Stimulated activated CD8-positive, alpha-beta memory T cell treated with anti-CD3 and anti-CD28 coated beads, Interleukin-4, amount 100 ng/mL, for 24 hours (primary cell): Measurements from ENCODE around the gene CD40.
"Not testable (repeated sequence)": the region's sequence is repeated elsewhere in the genome, so short reads cannot be mapped to it uniquely, and the experiment has no call there.

ENCODE experiments used
- DNase-seq: peaks from one replicate; pipeline ENCODE4 v3.0.0-alpha.2; 2020; ENCODE audit warnings: low read depth

CD40 gene

DNA sequence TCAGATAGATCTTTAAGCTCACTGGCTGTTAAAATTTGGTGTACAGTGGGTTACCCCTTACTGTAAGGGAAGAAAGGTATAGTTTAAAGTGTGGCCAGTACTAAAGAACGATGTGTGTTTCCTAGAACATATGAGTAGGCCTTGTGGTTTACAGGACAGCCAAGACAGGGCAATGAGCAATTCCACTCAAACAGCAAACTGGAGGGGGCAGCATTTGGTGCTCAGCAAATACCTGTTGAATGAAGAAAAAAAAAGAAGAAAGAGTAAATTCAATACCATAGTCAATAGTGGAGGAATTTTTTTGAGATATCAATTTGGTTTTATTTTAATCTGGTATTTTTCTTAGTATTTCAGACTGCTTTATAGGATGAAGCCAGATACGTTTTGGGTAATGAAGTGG lies 24.6 kb upstream of the CD40 start:
- DNase-seq, result no peak

DNA sequence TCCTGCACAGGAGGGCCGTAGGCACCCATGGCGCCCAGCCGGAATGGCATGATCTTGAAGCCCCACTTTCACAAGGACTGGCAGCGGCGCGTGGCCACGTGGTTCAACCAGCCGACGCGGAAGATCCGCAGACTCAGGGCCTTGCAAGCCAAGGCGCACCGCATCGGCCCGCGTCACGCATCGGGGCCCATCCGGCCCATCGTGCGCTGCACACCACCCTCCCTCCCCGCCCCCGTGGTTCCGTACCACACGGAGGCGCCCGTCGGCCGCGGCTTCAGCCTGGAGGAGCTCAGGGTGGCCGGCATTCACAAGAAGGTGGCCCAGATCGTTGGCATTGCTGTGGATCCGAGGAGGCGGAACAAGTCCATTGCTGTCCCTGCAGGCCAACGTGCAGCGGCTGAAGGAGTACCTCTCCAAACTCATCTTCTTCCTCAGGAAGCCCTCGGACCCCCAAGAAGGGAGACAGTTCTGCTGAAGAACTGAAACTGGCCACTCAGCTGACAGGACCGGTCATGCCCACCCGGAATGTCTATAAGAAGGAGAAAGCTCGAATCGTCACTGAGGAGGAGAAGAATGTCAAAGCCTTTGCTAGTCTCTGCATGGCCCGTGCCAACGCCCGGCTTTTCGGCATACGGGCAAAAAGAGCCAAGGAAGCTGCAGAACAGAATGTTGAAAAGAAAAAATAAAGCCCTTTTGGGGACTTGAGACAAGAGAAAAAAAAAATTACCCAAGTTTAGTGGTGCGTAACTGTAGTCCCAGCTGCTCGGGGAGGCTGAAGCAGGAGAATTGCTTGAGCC lies 18.4 kb upstream of the CD40 start:
- no peak for DNase-seq

DNA sequence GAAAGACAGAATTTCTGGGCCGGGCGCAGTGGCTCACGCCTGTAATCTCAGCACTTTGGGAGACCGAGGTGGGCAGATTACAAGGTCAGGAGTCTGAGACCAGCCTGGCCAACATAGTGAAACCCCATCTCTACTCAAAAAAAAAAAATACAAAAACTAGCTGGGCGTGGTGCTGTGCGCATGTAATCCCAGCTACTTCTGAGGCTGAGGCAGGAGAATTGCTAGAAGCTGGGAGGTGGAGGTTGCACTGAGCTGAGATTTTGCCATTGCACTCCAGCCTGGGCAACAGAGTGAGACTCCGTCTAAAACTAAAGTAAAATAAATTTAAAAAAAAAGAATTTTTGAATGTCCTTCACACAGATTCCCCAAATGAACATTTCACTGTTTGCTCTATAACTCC lies 17.7 kb upstream of the CD40 start:
- DNase-seq, result not testable (repeated sequence)

DNA sequence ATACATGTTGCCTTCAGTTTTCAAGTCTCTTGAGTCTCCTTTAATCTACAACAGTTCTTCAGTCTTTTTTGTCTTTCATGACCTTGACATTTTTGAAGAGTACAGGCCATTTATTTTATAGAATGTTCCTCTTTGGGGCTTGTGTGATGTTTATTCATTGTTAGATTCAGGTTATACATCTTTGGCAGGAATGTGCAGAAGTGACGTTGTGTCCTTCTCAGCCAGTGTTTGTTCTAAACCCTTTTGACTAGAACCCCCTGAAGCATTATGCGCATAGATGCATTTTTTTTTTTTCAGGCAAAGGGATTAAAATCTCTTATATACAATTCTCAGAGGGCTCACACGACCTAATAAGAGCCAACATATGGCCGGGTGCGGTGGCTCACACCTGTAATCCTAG lies 17.1 kb upstream of the CD40 start:
- no peak for DNase-seq

DNA sequence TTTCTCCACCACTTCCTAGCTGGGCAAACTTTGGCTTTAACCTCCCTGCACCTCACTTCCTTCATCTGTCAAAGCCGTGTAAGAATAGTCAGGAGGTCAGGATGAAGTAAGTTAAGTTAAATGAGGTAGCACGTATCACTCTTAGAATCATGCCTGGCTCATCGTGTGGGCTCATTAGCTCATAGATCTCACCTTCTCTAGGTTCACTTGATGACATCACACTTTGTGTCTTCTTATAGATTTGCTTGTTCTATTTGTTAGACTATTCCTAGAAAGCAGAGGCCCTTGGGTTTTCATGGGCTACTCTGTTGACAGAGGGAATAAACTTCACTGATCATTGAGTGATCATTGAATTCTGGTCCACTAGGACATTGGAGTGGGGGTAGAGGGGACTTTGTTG lies 16.2 kb upstream of the CD40 start:
- DNase-seq, result no peak

DNA sequence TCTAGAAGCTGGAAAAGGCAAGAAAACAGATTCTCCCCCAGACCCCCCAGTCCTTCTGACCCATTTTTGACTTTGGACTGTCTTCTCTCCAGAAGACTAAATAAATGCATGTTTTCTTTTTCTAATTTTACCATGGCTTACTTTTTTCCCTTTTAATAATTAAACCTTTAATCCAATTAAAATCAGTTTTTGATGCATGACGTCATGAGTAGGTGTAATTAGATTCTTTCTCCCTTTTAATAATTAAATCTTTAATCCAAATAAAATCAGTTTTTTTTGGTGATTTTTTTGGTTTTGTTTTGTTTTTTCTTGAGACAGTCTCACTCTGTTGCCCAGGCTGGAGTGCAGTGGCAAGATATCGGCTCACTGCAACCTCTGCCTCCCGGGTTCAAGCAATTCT lies 15.2 kb upstream of the CD40 start:
- DNase-seq, result no peak

DNA sequence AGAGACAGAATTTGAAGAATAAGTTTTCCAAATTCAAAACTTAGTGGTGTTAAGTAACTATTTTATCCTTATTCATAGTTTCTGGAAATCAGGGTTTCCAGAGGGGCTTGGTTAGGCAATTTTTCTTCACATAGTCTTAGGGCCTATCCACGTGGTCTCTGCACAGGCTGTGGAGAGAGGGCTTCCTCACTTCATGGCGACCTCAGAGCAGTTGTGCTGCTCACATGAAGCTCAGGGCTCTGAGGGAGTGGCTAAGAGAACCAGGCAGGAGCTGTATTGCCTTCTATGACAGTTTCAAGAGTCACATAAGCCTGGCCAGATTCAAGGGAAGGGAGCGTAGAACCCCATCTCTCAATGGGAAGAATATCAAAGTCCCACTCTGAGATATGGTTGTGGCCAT lies 13.9 kb upstream of the CD40 start:
- DNase-seq, result no peak

DNA sequence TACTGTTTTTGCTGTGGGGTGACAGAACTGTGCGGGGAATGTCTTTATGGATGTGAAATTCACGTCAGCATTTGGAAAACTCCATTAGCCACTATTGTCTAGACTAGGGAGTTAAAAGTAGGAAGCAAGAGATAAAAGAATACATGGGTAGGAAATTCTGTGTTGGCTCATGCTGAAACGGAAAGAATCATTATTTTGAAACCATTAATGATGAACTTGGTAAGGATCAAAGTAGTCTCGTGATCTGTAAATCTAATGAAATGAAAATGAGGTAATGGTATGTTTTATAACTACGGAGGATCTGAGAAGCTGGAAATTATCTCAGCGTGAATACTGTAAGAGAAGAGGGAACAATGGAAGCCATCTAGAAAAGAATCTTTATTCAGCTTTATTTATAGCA lies 11.1 kb upstream of the CD40 start:
- no peak for DNase-seq

DNA sequence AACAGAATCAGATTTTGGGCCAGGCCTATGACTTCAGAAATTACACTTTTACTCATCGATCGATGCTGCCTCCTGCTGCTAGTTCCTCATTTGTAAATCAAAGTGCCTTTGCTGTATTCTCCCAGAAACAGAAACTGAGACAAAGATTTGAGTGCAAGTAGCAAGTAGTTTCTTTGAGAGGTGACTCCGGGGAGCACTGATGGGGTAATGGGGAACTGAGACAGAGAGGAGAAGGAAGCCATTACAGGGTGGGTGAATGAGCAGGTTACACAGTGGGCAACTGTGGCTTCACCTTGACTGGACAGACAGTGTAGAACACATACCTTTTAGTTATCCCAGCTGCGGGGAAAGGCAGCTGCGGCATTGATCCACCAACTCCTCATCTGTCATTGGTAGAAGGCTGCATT lies 9.7 kb upstream of the CD40 start:
- DNase-seq, result no peak

DNA sequence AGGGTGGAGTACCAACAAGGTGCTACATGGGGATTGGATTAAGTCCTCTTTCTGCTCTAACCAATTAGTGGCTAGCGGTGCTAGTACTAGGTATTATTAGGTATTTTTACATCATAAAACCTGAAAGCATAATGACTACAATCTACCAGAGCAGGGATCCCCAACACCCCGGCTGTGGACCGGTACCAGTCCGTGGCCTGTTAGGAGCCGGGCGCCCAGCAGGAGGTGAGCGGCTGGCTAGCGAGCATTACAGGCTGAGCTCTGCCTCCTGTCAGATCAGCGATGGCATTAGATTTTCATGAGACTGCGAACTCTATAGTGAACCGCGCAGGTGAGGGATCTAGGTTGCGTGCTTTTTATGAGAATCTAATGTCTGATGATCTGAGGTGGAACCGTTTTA lies 9.1 kb upstream of the CD40 start:
- DNase-seq, result no peak

DNA sequence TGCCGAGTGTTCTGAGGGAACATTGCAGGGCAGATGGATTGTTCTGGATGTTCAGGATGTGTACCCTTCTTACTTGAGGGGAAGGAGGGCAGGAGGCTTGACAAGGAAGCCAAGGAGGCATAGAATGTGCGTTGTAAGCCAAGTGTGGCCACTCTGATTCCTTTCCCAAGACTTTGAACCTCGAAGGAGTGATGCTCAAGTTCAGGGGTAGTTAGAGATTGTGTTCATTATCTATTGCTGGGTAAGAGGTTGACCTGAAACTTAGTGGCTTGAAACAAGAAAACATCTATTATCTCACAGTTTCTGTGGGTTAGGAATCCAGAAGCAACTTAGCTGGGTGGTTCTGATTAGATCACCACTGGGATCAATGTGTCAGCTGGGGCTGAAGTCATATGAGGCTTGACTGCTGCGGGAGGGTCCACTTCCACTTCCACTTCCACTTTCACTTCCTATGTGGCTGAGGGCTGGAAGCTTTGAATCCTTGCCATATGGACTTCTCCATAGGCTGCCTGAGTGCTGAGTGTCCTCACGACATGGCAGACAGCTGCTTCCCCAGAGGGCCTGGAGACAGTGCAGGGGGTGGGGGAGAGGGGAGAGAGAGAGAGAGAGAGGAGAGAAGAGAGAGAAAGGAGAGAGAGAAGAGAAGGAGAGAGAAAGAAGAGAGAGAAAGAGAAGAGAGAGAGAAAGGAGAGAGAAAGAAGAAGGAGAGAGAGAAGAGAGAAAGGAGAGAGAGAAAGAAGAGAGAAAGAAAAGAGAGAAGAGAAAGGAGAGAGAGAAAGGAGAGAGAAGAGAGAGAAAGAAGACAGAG lies 6.9 kb upstream of the CD40 start:
- no peak for DNase-seq

DNA sequence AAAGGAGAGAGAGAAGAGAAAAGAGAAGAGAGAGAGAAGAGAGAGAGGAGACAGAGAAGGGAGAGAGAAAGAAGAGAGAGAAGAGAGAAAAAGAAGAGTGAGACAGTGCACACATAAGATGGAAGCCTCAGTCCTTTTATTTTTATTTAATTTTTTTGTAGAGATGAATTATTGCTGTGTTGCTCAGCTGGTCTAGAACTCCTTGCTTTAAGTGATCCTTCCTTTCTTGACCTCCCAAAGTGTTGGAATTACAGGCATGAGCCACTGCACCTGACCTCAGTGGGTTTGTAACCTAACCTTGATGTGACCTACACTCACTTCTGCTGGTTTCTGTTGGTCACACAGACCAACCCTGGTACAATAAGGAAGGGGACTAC lies 6.3 kb upstream of the CD40 start:
- DNase-seq, result no peak

DNA sequence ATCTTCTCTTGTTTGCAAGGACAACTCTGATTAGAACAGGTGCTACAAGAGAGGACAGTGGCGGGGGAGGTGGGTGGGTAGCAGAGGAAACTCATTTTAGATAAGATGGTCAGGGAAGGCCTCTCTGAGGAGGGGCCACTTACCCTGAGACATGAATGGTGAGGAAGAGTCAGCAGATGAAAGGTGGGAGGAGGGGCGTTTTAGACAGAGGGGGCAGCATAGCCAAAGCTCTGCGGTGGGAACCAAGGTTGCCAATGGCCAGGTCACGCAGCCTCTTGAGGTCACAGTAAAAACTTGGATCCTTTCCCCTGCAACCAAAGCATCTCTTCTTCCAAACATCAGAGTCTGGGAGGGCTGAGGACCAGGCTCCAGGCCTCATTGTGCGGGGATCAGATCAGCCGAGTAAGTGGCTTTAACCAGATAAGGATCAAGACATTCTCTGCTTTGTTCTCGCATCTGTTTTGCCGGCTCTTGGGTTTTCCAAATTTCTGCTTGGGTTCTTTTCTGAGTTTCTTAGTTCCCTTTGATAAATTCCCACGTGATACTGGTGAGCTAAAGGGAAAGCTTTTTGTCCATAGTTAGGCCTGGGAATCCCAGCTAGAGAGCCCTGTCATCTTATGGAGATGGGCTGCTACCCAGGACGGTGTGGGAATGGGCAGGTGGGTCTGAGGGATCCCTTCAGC lies 5.5 kb upstream of the CD40 start:
- no peak for DNase-seq

DNA sequence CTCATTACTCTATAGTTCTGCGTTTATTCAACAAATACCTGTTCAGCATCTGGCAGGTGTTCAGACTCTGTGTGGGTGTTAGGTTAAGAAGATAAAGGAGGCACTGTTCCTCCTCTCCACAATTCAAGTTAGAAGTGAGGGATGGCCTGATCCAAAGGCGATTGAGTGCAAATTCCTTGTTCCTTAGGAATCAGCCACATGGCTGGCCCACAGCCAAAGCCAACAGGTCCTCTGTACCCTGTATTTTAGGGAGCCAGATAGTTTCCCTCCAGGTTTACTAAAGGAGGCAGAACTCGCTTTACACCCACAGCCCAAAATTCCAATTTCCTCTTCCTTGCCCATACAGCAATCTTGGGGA lies 5.0 kb upstream of the CD40 start:
- no peak for DNase-seq

DNA sequence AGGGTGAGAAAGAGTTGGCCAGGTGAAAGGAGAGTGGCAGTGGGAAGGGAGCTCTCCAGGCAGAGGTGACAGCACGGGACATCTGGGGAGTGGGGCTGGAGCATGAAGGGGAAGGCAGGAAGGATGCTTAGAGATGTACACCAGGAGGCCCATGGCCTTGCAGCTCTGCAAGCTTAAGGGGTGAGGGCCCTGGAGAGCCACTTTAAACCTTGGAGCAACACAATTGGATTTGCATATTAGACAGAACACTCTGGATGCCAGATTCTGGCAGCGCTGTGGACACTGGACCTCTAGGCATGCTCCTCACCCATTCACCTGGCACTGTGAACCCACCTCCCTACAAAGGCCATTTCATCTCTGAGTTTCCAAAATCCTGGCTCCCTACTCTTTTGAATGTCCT lies 3.7 kb upstream of the CD40 start:
- no peak for DNase-seq

DNA sequence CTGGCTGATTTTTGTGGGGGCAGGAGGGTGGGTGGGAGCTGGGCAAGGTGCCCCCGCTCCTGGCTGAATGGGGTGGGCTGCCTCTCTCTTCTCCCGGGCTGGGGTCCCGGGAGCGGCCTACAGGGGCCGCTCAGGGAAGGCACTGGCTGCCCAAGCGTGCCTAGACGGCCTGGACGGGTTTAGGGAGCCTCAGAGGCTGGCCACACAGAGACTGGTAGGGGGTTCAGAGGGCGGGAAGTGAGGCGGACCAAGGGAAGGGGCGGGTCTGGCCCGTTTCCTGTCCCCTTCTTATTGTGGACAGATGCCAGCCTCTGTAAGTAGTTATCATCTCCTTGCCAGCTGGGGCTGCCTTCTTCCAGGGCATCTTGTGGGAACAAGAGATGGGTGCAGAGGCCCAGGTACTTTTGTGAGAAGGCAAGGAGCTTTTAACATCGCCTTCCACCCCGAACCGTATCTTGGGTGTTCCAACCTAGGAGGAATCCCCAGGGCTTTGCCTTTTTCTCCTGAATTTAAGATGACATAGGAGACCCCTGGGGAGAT lies 437 bp downstream of the CD40 start:
- no peak for DNase-seq

DNA sequence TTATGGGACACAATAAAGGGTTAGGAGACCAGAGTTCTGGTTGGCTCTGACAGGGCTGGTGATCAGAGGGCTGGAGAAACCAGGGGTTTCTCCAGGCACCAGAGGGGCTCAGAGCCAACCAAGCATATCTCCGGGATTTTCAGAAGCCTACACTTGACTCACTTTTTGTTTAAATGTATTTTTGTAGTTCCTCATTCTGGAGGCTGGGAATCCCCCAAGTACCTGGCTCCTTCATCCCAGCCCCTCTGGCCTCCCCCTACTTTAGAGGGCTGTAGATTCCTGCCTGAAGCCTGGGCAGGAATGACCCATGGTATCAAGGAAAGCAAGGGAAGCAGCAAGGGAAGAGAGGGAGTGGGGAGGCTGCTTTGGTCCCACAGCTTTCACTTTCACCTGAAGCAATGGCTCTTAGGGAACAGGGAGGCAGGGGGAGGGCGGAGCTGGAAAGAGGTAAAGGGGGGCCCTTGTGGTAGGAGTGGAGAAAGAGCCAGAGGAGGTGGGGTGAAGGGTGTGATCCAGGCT lies 973 bp downstream of the CD40 start:
- no peak for DNase-seq

DNA sequence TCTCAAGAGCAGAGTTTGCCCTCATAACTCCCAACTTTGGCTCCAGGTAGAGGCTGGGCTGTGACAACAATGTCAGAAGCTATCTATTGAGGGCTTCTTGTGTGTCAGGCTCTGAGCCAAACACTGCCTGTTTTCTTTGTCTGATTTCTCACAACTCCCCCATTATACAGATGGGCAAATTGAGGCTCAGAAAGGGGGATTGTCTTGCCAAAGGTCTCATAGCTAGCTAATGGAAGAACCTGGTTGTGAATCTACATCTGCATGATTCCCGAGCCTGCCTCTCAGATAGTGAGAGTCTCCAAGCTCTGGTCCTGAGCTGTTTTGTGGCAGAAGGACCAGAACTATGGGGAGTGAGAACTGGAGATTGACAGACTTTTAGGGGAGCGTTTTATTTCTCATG lies 1.4 kb downstream of the CD40 start:
- no peak for DNase-seq

DNA sequence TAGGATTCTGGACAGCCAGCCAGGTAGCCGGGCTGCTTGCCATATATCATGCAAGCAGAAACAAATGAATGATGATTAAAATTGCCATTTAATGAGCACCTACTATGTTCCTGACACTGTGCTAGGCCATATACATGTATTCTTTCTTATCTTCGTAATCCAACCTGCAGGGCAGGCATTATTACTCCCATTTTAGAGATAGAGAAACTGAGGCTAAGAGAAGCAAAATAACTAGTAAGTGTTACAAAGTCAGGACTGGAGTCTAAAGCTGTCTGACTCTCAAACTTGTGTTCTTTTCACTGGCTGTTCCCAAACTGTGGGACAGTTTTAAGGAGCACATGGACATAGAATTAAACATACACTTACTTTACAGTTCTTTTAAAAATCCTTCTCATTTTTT lies 2.0 kb downstream of the CD40 start:
- DNase-seq, result no peak

DNA sequence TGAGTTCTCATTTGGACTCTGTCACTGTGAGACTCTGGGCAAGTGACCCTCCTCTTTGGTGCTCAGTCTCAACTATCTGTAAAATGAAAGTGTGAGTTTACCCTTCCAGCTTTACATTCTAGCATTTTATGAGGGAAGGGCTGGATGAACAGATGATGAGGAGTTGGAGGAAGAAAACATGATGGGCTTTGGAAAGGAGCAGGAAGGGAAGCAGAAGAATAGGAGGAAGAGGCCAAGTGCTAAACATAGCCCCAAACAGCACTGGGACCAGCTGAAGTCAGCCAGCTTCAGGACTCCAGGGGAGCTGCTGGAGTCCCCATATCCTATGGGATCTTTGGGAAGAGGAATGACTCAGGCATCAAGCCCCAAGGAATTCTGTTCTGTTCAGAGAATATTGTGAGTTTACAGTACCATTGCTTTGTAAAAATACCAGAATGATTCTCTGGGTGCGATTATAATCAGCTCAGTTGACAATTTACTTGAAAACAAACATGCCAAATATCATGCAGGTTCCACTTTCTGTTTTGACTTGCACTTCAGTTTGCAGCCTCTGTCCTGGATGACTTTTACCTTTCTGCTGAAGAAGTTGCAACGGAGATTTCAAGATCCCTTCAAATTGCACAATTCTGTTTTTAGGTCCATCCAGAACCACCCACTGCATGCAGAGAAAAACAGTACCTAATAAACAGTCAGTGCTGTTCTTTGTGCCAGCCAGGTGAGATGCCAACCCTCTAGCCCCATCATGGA lies 3.2 kb downstream of the CD40 start:
- DNase-seq, result no peak

DNA sequence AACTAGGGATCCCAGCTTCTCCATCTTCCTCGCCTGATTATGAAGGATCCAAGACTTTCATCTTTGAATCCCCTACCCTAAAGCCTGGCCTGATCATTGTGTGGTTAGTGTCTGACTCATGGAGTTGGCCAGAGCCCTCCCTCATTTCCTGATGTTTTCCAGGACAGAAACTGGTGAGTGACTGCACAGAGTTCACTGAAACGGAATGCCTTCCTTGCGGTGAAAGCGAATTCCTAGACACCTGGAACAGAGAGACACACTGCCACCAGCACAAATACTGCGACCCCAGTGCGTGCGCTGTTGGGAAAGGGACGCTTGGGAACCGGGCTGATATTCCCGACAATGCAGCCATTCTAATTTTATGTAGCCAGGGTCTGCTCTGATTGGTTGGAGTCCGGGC lies 4.0 kb downstream of the CD40 start:
- no peak for DNase-seq
